AG04450 (cell line): ENCODE results near the gene PRKAB2. TPM values are rescaled to one million over a fixed set of nuclear protein-coding genes. Genes with fewer than 3 reads are reported as not detected.

Experiments used
- CTCF ChIA-PET: fragments of 300-600, 350-600 bp; formaldehyde crosslinking; extraction: SDS; loops from one replicate; lab custom pipeline; 2022; ENCODE audit warnings: antibody characterized with exemption, inconsistent platforms; lab: Charles Lee
- POLR2A ChIA-PET: fragments of 350-600 bp; formaldehyde crosslinking; extraction: SDS; loops from one replicate; lab custom pipeline; 2021; ENCODE audit warnings: antibody characterized with exemption, inconsistent platforms; lab: Yijun Ruan, JAX
- DNase-seq: peaks from one replicate; pipeline ENCODE4 v3.0.0-alpha.2; 2011; ENCODE audit warnings: low read depth, low spot score
- H3K27ac ChIP-seq: one replicate; pipeline ENCODE4 v1.5.1; 2012; ENCODE audit warnings: low read depth, low read length, control low read depth
- H3K27me3 ChIP-seq: one replicate; pipeline ENCODE4 v1.6.0; 2012; ENCODE audit warnings: low read length; ENCODE audit not compliant: control insufficient read depth, insufficient read depth
- H3K4me3 ChIP-seq: 2 replicates; pipeline ENCODE4 v1.5.1; 2011; ENCODE audit warnings: mild to moderate bottlenecking, low read depth, low read length, control low read depth
- H3K9me3 ChIP-seq: 2 replicates; pipeline ENCODE4 v1.5.1; 2012; ENCODE audit warnings: low read length; ENCODE audit not compliant: control insufficient read depth, insufficient read depth
- CTCF ChIP-seq: IDR thresholded peaks from 2 replicates; pipeline ENCODE4 v1.5.1; 2011; ENCODE audit warnings: low read depth, low read length, control low read depth, inconsistent platforms
- polyA plus RNA-seq: library from polyadenylated mRNA; depleted of rRNA; stranded (reverse); fragments of >200 nt; gene quantifications from 2 replicates; pipeline ENCODE4 v1.2.3, GENCODE V29; 2011

The PRKAB2 gene
- polyA plus RNA-seq, 1 experiment = 28.1 TPM

GRCh38 chr1:147209825-147210821 is 37.9 kb upstream of the PRKAB2 start:
- ChIA-PET CTCF (interaction anchor here (0.6 kb wide), 1 partner anchor 15 kb away, joined by 3 read pairs; the partner anchor contains the start of gene FMO5), POLR2A (no interaction called here)
- TF ChIP-seq CTCF = no peak
- no peak overlapping the region for H3K27ac ChIP-seq
- no peak overlapping the region for H3K4me3 ChIP-seq
- no peaks in the 10 kb centered on the region for H3K27me3 ChIP-seq
- DNase-seq = no peak
- H3K9me3 ChIP-seq = no peaks in the 10 kb centered on the region

GRCh38 chr1:147208619-147209018 is 36.3 kb upstream of the PRKAB2 start:
- ChIA-PET POLR2A (interaction anchor here (0.6 kb wide), 1 partner anchor 55 kb away, joined by 4 read pairs; no protein-coding TSS in a partner anchor), CTCF (interaction anchor here (0.6 kb wide), 1 partner anchor 19 kb away, joined by 3 read pairs; no protein-coding TSS in a partner anchor)
- no peaks in the 10 kb centered on the region for H3K27me3 ChIP-seq
- no peak overlapping the region for H3K4me3 ChIP-seq
- no peak overlapping the region for H3K27ac ChIP-seq
- H3K9me3 ChIP-seq = no peaks in the 10 kb centered on the region
- no peak for TF ChIP-seq CTCF
- DNase-seq = no peak

- no peak overlapping the region for H3K4me3 ChIP-seq
- H3K27me3 ChIP-seq = no peaks in the 10 kb centered on the region
- ChIA-PET POLR2A (no interaction called here), CTCF (interaction anchor here (1.0 kb wide), 1 partner anchor 36 kb away, joined by 3 read pairs; no protein-coding TSS in a partner anchor)
- H3K27ac ChIP-seq = no peak overlapping the region
- no peak for DNase-seq
- TF ChIP-seq CTCF = no peak
- no peaks in the 10 kb centered on the region for H3K9me3 ChIP-seq
Observed at GRCh38 chr1:147207192-147207591, 34.9 kb upstream of the PRKAB2 start.

GRCh38 chr1:147204080-147204479 is 31.8 kb upstream of the PRKAB2 start:
- CTCF ChIA-PET = no interaction called here
- Histone ChIP-seq H3K27ac (no peak overlapping the region), H3K4me3 (no peak overlapping the region), H3K27me3 (no peaks in the 10 kb centered on the region), H3K9me3 (no peaks in the 10 kb centered on the region)
- DNase-seq = no peak
- no peak for TF ChIP-seq CTCF
- POLR2A ChIA-PET = no interaction called here

- Histone ChIP-seq H3K9me3 (no peaks in the 10 kb centered on the region), H3K27ac (no peak overlapping the region), H3K27me3 (no peaks in the 10 kb centered on the region), H3K4me3 (no peak overlapping the region)
- no peak for DNase-seq
- CTCF ChIA-PET = interaction anchor here (1.4 to 1.6 kb wide), 2 partner anchors 29 to 188 kb away, joined by 3 read pairs; no protein-coding TSS in a partner anchor
- POLR2A ChIA-PET = interaction anchor here (0.6 kb wide), 1 partner anchor 51 kb away, joined by 9 read pairs; no protein-coding TSS in a partner anchor
- no peak for TF ChIP-seq CTCF
Observed at GRCh38 chr1:147202576-147202975, 30.3 kb upstream of the PRKAB2 start.
